NCI-H2196 treated with DMSO at 0.1 percent for 48 hours (cell line): Measurements from ENCODE around the gene SLC35G6.

ENCODE experiments used
- DNase-seq: peaks from one replicate; lab custom pipeline; 2025; ENCODE audit not compliant: unreplicated experiment; lab: John Stamatoyannopoulos, UW

SLC35G6 gene

GRCh38 chr17:7502171-7502847, 21.1 kb downstream of the SLC35G6 start:
- DNase-seq: no peak

- DNase-seq: no peak
These were observed 21.7 kb downstream of the SLC35G6 start for GRCh38 chr17:7502987-7503386.

DNA sequence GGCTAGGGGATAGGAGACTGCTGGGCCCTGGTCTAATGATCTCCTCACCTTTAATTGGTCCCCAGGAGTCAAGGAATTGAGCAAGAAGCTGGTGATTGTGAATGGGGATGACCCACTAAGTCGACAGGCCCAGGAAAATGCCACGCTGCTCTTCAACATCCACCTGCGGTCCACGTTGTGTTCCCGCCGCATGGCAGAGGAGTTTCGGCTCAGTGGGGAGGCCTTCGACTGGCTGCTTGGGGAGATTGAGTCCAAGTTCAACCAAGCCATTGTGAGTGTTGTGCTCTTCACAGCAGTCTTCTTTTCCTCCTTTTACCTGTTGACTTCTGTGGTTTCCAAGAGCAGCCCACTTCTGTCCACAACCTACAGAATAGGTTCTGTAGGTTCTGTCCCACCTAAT, 22.3 kb downstream of the SLC35G6 start:
- DNase-seq: no peak

- no peak for DNase-seq
These were observed 26.9 kb downstream of the SLC35G6 start for GRCh38 chr17:7508145-7508544.

- no peak for DNase-seq
These were observed 27.6 kb downstream of the SLC35G6 start for GRCh38 chr17:7508846-7509245.

DNA sequence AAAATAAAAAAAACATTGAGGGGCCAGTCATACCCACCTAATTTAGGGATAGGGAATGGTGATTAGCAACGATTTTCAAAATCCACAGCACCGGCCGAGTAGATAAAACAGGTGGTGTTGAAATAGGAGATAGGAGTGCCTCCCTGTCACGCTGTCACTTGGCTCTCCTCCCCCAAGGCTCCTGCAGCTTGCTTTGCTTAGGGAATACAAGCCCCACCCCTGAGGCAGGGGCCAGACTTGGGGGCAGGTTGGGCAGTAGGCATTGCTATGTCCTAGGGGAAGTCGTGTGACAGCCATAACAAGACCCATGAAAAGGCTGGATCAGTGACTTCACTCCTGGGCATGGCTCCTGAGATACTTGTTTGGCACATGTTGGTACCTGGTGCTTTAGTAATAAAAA, 28.7 kb downstream of the SLC35G6 start:
- DNase-seq: no peak

DNA sequence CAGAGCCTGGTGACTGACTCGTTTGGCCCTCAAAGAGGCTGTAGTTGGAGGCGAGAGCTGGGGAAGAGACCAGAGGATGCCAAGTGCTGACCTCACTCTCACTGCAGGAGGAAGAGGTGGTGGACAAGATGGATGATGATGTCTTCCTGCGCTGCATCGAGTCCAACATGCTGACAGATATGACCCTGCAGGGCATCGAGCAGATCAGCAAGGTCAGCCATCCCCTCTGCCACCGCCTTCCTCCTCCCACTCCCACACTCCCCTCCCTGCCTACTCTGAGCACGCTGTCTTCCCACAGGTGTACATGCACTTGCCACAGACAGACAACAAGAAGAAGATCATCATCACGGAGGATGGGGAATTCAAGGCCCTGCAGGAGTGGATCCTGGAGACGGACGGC, 29.9 kb downstream of the SLC35G6 start:
- DNase-seq: no peak

DNA sequence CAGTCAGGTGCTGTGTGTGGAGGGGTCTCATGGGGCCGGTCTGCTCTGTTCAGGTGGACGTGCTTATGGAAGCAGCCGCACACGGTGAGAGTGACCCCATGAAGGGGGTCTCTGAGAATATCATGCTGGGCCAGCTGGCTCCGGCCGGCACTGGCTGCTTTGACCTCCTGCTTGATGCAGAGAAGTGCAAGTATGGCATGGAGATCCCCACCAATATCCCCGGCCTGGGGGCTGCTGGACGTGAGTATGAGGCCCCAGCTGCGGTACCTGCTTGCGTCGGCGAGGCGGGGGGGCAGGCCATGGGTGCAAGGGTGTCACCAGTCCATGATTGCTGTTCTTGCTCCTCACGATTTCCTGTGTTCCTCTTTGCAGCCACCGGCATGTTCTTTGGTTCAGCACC, 30.9 kb downstream of the SLC35G6 start:
- DNase-seq: no peak

GRCh38 chr17:7512824-7513540, 31.7 kb downstream of the SLC35G6 start:
- no peak for DNase-seq

DNA sequence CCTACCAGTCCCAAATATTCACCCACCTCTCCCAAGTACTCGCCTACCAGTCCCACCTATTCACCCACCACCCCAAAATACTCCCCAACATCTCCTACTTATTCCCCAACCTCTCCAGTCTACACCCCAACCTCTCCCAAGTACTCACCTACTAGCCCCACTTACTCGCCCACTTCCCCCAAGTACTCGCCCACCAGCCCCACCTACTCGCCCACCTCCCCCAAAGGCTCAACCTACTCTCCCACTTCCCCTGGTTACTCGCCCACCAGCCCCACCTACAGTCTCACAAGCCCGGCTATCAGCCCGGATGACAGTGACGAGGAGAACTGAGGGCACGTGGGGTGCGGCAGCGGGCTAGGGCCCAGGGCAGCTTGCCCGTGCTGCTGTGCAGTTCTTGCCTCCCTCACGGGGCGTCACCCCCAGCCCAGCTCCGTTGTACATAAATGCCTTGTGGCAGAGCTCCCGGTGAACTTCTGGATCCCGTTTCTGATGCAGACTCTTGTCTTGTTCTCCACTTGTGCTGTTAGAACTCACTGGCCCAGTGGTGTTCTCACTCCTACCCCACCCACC, 32.7 kb downstream of the SLC35G6 start:
- no peak for DNase-seq

DNA sequence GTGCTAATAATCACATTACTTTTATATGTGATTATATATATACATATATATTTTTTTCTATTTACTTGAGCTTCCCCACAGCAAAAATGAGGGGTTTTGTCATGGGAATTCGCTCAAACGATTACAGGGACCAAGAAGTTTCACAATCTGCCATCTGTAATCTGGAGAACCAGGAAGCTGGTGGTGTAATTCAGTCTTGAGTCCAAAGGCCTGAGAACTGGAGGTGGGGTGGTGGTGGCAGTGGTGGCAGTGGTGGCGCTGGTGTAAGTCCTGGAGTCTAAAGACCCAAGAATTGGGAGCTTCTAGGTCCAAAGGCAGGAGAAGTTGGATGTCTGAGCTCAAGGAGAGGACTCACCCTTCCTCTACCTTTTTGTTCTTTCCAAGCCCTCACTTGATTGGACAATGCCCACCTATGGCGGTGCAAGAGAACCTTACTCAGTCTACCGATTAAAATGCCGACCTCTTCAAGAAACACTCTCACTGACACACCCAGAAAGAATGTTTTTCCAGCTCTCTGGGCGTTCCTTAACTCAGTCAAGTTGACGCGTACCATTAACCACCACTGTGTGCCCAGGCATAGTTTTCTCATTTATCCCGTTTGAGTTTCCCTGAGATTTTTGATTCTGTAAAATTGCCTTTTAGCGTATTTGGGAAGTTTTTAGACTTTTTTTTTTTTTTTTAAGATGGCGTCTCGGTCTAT, 34.8 kb downstream of the SLC35G6 start:
- DNase-seq: no peak

- no peak for DNase-seq
These were observed 41.8 kb downstream of the SLC35G6 start for GRCh38 chr17:7523033-7523432.

DNA sequence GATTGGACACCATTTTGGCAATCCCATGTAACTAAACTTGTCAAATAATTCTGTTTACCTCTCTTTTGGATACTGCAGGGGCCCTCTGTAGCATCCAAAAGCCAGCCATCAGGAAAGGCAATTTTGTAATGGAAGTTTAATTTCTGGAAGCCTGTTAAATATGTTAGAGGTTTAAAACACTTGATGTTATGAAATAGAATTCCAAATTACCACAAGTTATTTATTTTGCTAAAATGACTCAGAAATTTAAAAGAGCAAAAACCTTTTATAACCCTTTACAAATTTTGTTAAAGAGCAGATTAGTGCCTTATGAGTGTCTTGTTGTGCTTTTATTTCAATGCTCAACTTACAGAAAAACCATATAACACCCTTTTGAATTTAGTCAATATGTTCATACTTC, 47.6 kb downstream of the SLC35G6 start:
- DNase-seq: no peak

DNA sequence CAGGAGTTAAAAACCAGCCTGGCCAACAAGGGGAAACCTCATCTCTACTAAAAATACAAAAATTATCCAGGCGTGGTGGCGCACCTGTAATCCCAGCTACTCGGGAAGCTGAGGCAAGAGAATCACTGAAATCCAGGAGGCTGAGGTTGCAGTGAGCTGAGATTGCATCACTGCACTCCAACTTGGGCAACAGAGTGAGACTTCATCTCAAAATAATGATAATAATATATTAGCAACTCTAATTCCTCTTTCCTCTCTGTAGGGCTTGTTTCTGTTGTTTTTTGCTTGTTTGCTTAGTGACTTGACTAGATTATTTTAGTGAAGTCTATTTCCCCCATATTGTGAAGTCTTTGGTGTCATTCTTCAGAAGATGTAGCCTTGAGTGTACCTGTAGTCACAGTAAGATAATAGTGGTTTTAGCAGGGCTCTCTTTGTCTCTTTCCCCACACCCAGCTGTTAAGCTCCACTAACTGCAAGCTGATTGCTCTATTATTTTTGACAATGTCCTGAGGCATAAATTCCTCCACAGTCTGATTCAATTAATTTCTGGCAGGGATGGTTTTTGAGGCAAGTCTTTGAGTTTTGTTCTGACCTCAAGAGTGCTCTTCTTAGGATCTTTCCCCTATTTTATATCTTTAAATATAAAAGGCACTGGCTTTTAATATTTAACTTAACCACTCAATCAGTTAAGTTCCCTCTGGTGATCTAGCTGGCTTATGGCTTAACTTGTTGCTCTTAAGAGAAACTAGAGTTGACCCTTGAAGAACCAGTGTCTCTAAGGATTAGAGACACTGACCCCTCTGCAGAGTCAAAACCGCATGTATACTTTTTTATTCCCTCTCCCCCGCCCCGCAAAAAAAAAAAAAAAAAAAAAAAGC, 49.0 kb downstream of the SLC35G6 start:
- no peak for DNase-seq
